Liver (tissue), 9 donors: ENCODE results near the gene FAM153A. TPM values are rescaled to one million over a fixed set of nuclear protein-coding genes. Genes with fewer than 3 reads are reported as not detected.
"Not testable (repeated sequence)": the region's sequence is repeated elsewhere in the genome, so short reads cannot be mapped to it uniquely, and the experiment has no call there.

ENCODE experiments used
- DNase-seq: peaks from one replicate; pipeline ENCODE4 v3.0.0-alpha.2; 2017; ENCODE audit warnings: low spot score
- H3K27ac ChIP-seq, 2 donors: one replicate each; pipeline ENCODE4 v1.7.0; 2013; ENCODE audit warnings: inconsistent platforms in 2 of 2, low read length in 2 of 2, control low read depth in 1 of 2, low read depth in 1 of 2, mild to moderate bottlenecking in 1 of 2
- H3K27me3 ChIP-seq, 4 donors: one replicate each; pipeline versions ENCODE4 v1.6.1 to v1.7.0; 2013; ENCODE audit warnings: low read length in 3 of 4, inconsistent platforms in 1 of 4, mild to moderate bottlenecking in 1 of 4, moderate library complexity in 1 of 4; ENCODE audit not compliant: control insufficient read depth in 4 of 4, insufficient read depth in 4 of 4
- H3K36me3 ChIP-seq, 4 donors: one replicate each; pipeline versions ENCODE4 v1.6.1 to v1.7.0; 2013; ENCODE audit warnings: low read length in 3 of 4, mild to moderate bottlenecking in 3 of 4, low read depth in 1 of 4, moderate library complexity in 1 of 4; ENCODE audit not compliant: control insufficient read depth in 4 of 4, insufficient read depth in 3 of 4
- H3K4me1 ChIP-seq, 4 donors: one replicate each; pipeline versions ENCODE4 v1.6.1 to v1.7.0; 2013; ENCODE audit warnings: low read length in 3 of 4, mild to moderate bottlenecking in 3 of 4, moderate library complexity in 1 of 4; ENCODE audit not compliant: control insufficient read depth in 4 of 4, insufficient read depth in 4 of 4
- H3K4me3 ChIP-seq, 3 donors: one replicate each; pipeline versions ENCODE4 v1.6.1 to v1.7.0; 2013; ENCODE audit warnings: low read length in 3 of 3, control low read depth in 1 of 3, low read depth in 1 of 3, mild to moderate bottlenecking in 1 of 3
- H3K9ac ChIP-seq, 2 donors: one replicate each; pipeline ENCODE4 v1.7.0; 2013; ENCODE audit warnings: low read length in 2 of 2, mild to moderate bottlenecking in 2 of 2, moderate library complexity in 2 of 2, control low read depth in 1 of 2, low read depth in 1 of 2
- H3K9me3 ChIP-seq, 4 donors: one replicate each; pipeline versions ENCODE4 v1.6.1 to v1.7.0; 2013; ENCODE audit warnings: low read length in 3 of 4; ENCODE audit not compliant: control insufficient read depth in 4 of 4
- WGBS: extraction: QIAGEN DNeasy Blood & Tissue Kit; methylation state at CpG from one replicate; pipeline ENCODE4 v1.1.7; 2013; 5-methylcytosine and 5-hydroxymethylcytosine counted together
- polyA plus RNA-seq, 2 donors: library from polyadenylated mRNA; stranded (reverse) in 1 of 2; unstranded in 1 of 2; fragments of 200-250 nt in 1 of 2; fragments of >200 nt in 1 of 2; fragmentation: Nextera tagmentation in 1 of 2; extraction: Ambion mirVana in 1 of 2; gene quantifications; one replicate each; pipeline versions ENCODE4 v1.2.1 to v1.2.3, GENCODE V29; 2013 to 2015
- total RNA-seq, 2 donors: library from RNA; depleted of rRNA; stranded (reverse); fragments of >200 nt; gene quantifications; one replicate each; pipeline ENCODE4 v1.2.3, GENCODE V29; 2014
- donor health status: healthy.
- donor health status: healthy.
- donor health status: healthy.
- donor health status: healthy.
- donor health status: healthy.

The FAM153A gene
- total and polyA plus RNA-seq, 4 donors, result 0.48 to 3.9 (median 0.62) TPM

GRCh38 chr5:177771206-177771605 is 11.5 kb downstream of the FAM153A start:
- not testable (repeated sequence) for H3K9me3 ChIP-seq, H3K9ac ChIP-seq, H3K4me1 ChIP-seq, DNase-seq, H3K4me3 ChIP-seq, H3K36me3 ChIP-seq, H3K27me3 ChIP-seq, H3K27ac ChIP-seq
- 80% methylated on average over 1 of the region's 3 CpGs for WGBS

GRCh38 chr5:177770646-177771045 is 12.1 kb downstream of the FAM153A start:
- WGBS, result 83% methylated on average over 2 of the region's 2 CpGs
- H3K9ac ChIP-seq, H3K36me3 ChIP-seq, DNase-seq, H3K4me1 ChIP-seq, H3K4me3 ChIP-seq, H3K27ac ChIP-seq, H3K27me3 ChIP-seq, H3K9me3 ChIP-seq: not testable (repeated sequence)

- not testable (repeated sequence) for H3K4me1 ChIP-seq, H3K27ac ChIP-seq, DNase-seq, H3K36me3 ChIP-seq, H3K27me3 ChIP-seq, H3K9me3 ChIP-seq, H3K9ac ChIP-seq, H3K4me3 ChIP-seq
- 95% methylated on average over 4 of the region's 15 CpGs for WGBS
Observed at GRCh38 chr5:177763737-177764508, 18.8 kb downstream of the FAM153A start.

GRCh38 chr5:177760954-177761353 is 21.7 kb downstream of the FAM153A start:
- not testable (repeated sequence) for H3K27me3 ChIP-seq, H3K9me3 ChIP-seq, H3K4me3 ChIP-seq, H3K9ac ChIP-seq, H3K36me3 ChIP-seq, H3K4me1 ChIP-seq, H3K27ac ChIP-seq
- peak; percentile 30 for DNase-seq
- 80% methylated on average over 8 of the region's 8 CpGs for WGBS

- 74% methylated on average over 2 of the region's 2 CpGs for WGBS
- H3K27me3 ChIP-seq, H3K36me3 ChIP-seq, H3K4me1 ChIP-seq, H3K9ac ChIP-seq, H3K27ac ChIP-seq, DNase-seq, H3K4me3 ChIP-seq, H3K9me3 ChIP-seq: not testable (repeated sequence)
Observed at GRCh38 chr5:177747354-177747753, 35.3 kb downstream of the FAM153A start.

GRCh38 chr5:177724858-177725257 is 57.8 kb downstream of the FAM153A start:
- 78% methylated on average over 2 of the region's 7 CpGs for WGBS
- not testable (repeated sequence) for H3K27me3 ChIP-seq, H3K9me3 ChIP-seq, DNase-seq, H3K36me3 ChIP-seq, H3K4me3 ChIP-seq, H3K9ac ChIP-seq, H3K27ac ChIP-seq, H3K4me1 ChIP-seq

- WGBS, result 82% methylated on average over 3 of the region's 6 CpGs
- H3K27me3 ChIP-seq, H3K4me1 ChIP-seq, H3K9ac ChIP-seq, DNase-seq, H3K4me3 ChIP-seq, H3K27ac ChIP-seq, H3K9me3 ChIP-seq, H3K36me3 ChIP-seq: not testable (repeated sequence)
Observed at GRCh38 chr5:177723831-177724485, 58.7 kb downstream of the FAM153A start.

- not testable (repeated sequence) for H3K27ac ChIP-seq, H3K4me3 ChIP-seq, H3K9ac ChIP-seq, H3K27me3 ChIP-seq, H3K36me3 ChIP-seq, DNase-seq, H3K4me1 ChIP-seq, H3K9me3 ChIP-seq
- WGBS, result 77% methylated on average over 4 of the region's 8 CpGs
Observed at GRCh38 chr5:177722829-177723228, 59.9 kb downstream of the FAM153A start.
